Fibroblast of lung (primary cell): Measurements from ENCODE around the gene PPP1R1B. TPM values are rescaled to one million over a fixed set of nuclear protein-coding genes. Genes with fewer than 3 reads are reported as not detected.

Source experiments
- DNase-seq, 2 donors: peaks; one replicate each; pipeline versions ENCODE4 v3.0.0 to v3.0.0-alpha.2; 2010; ENCODE audit warnings: low read depth in 2 of 2
- H2AFZ ChIP-seq: 2 replicates; pipeline ENCODE4 v1.5.1; 2012; ENCODE audit warnings: low read length, control low read depth, inconsistent platforms
- H3K27ac ChIP-seq: 2 replicates; pipeline ENCODE4 v1.5.1; 2011; ENCODE audit warnings: low read length, control low read depth; ENCODE audit not compliant: insufficient read depth
- H3K27me3 ChIP-seq: 2 replicates; pipeline ENCODE4 v1.5.1; 2011; ENCODE audit warnings: mild to moderate bottlenecking, low read length; ENCODE audit not compliant: control insufficient read depth, insufficient read depth
- H3K36me3 ChIP-seq: 2 replicates; pipeline ENCODE4 v1.5.1; 2011; ENCODE audit warnings: low read length; ENCODE audit not compliant: control insufficient read depth, insufficient read depth
- H3K4me1 ChIP-seq: 2 replicates; pipeline ENCODE4 v1.5.1; 2011; ENCODE audit warnings: low read length; ENCODE audit not compliant: control insufficient read depth, insufficient read depth; ENCODE audit errors: extremely low read depth
- H3K4me2 ChIP-seq: 2 replicates; pipeline ENCODE4 v1.5.1; 2011; ENCODE audit warnings: low read length, control low read depth; ENCODE audit not compliant: insufficient read depth; ENCODE audit errors: extremely low read depth
- H3K4me3 ChIP-seq, 4 experiments: fragments of 200-600 bp in 1 of 4; sonication (generic) in 1 of 4; replicated peaks in 1 of 4; 2 replicates each; pipeline ENCODE4 v1.5.1; 2011 to 2016; ENCODE audit warnings: low read length in 4 of 4, low read depth in 3 of 4, mild to moderate bottlenecking in 3 of 4, control low read depth in 2 of 4, inconsistent platforms in 1 of 4, mixed read lengths in 1 of 4; ENCODE audit not compliant: insufficient read depth in 1 of 4; ENCODE audit errors: control extremely low read depth in 1 of 4
- H3K79me2 ChIP-seq: 2 replicates; pipeline ENCODE4 v1.5.1; 2012; ENCODE audit warnings: mild to moderate bottlenecking, low read length, inconsistent platforms; ENCODE audit not compliant: control insufficient read depth, insufficient read depth
- H3K9ac ChIP-seq: 2 replicates; pipeline ENCODE4 v1.5.1; 2011; ENCODE audit warnings: mild to moderate bottlenecking, low read length, control low read depth; ENCODE audit not compliant: insufficient read depth
- H3K9me3 ChIP-seq: 2 replicates; pipeline ENCODE4 v1.5.1; 2012; ENCODE audit warnings: low read depth, low read length; ENCODE audit not compliant: control insufficient read depth, insufficient read depth
- H4K20me1 ChIP-seq: 2 replicates; pipeline ENCODE4 v1.5.1; 2011; ENCODE audit warnings: low read length; ENCODE audit not compliant: control insufficient read depth, insufficient read depth; ENCODE audit errors: extremely low read depth
- EZH2 ChIP-seq: IDR thresholded peaks from 2 replicates; pipeline ENCODE4 v1.5.1; 2012; ENCODE audit warnings: low read length, control low read depth, mild to moderate bottlenecking; ENCODE audit errors: missing control alignments
- polyA plus RNA-seq, 2 donors: library from polyadenylated mRNA; depleted of rRNA in 1 of 2; stranded (reverse) in 1 of 2; unstranded in 1 of 2; fragments of >200 nt; gene quantifications; 2 replicates each; pipeline ENCODE4 v1.2.1, GENCODE V29; 2011 to 2012; ENCODE audit warnings: missing spikeins in 1 of 2
- total RNA-seq: library from RNA; depleted of rRNA; stranded (reverse); fragments of >200 nt; gene quantifications from 2 replicates; pipeline ENCODE4 v1.2.1, GENCODE V29; 2014
- TF ChIP-seq, protein P1 (sequence below), 2 donors: IDR thresholded peaks in 1 of 2; conservative IDR thresholded peaks in 1 of 2; 1 replicate in 1 of 2; 2 replicates in 1 of 2; pipeline ENCODE4 v1.5.1; 2011 to 2012; ENCODE audit warnings: low read length in 2 of 2, control low read depth in 1 of 2, inconsistent platforms in 1 of 2, low read depth in 1 of 2, mild to moderate bottlenecking in 1 of 2

The PPP1R1B gene
- total and polyA plus RNA-seq, 2 donors (not counting 1 experiment from before 2014, with no cell fraction given): under 0.01 to 0.05 TPM

GRCh38 chr17:39599004-39599664 lies 27.6 kb upstream of the PPP1R1B start:
- DNase-seq: no peak
- peaks cover 85% of the 10 kb centered on the region for H3K27me3 ChIP-seq
- H2AFZ ChIP-seq: no peak overlapping the region
- H3K36me3 ChIP-seq: no peaks in the 10 kb centered on the region
- H3K27ac ChIP-seq: no peak overlapping the region
- no peak overlapping the region for H3K4me3 ChIP-seq
- TF ChIP-seq, protein P1, sequence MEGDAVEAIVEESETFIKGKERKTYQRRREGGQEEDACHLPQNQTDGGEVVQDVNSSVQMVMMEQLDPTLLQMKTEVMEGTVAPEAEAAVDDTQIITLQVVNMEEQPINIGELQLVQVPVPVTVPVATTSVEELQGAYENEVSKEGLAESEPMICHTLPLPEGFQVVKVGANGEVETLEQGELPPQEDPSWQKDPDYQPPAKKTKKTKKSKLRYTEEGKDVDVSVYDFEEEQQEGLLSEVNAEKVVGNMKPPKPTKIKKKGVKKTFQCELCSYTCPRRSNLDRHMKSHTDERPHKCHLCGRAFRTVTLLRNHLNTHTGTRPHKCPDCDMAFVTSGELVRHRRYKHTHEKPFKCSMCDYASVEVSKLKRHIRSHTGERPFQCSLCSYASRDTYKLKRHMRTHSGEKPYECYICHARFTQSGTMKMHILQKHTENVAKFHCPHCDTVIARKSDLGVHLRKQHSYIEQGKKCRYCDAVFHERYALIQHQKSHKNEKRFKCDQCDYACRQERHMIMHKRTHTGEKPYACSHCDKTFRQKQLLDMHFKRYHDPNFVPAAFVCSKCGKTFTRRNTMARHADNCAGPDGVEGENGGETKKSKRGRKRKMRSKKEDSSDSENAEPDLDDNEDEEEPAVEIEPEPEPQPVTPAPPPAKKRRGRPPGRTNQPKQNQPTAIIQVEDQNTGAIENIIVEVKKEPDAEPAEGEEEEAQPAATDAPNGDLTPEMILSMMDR (conservative IDR thresholded peaks at IDR 0.05 in 1 of 2, IDR thresholded peaks at IDR 0.05 in 1 of 2; ENCODE audit: low read depth in 1 of 2, low read length in 2 of 2): no peak
- no peak for TF ChIP-seq EZH2
- H3K9ac ChIP-seq: no peak overlapping the region
- no peak overlapping the region for H3K4me2 ChIP-seq
- no peaks in the 10 kb centered on the region for H3K9me3 ChIP-seq
- no peaks in the 10 kb centered on the region for H3K79me2 ChIP-seq
- H4K20me1 ChIP-seq: no peaks in the 10 kb centered on the region
- H3K4me1 ChIP-seq: no peaks in the 10 kb centered on the region

DNA sequence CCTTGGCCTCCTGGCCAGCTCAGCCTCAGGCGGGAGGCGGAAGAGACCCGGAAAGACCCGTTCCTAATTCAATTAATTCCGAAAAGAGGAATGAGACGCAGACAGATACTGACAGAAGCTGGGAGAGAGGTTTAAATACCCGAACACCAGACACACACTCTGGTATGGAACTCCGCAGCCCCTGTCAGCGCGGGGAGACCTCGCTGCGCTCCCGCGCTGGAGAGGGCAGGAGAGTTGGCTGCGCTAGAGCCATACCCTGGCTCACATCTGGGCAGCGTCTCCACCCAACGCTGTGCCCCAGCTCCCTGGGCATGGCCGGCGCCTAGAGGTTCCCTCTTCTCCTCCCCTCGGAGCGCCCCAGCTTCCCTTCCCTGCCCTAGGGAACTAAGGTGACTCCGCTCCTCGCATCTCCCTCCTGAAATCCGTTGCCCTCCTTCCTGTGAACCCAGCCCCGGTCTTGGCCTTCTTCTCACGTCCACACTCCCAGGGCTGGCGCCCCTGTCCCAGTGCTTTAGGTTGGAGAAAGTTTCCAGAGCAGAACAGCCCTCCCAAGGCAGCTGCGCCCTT lies 27.0 kb upstream of the PPP1R1B start:
- Histone ChIP-seq H3K4me1 (no peaks in the 10 kb centered on the region), H3K36me3 (no peaks in the 10 kb centered on the region), H3K9ac (no peak overlapping the region), H3K79me2 (no peaks in the 10 kb centered on the region), H3K4me2 (no peak overlapping the region), H4K20me1 (no peaks in the 10 kb centered on the region), H3K27ac (no peak overlapping the region), H3K9me3 (no peaks in the 10 kb centered on the region), H3K27me3 (peaks cover 87% of the 10 kb centered on the region), H3K4me3 (no peak overlapping the region), H2AFZ (no peak overlapping the region)
- TF ChIP-seq EZH2: no peak
- TF ChIP-seq, protein P1 (conservative IDR thresholded peaks at IDR 0.05 in 1 of 2, IDR thresholded peaks at IDR 0.05 in 1 of 2; ENCODE audit: low read depth in 1 of 2, low read length in 2 of 2): no peak
- DNase-seq: no peak

DNA sequence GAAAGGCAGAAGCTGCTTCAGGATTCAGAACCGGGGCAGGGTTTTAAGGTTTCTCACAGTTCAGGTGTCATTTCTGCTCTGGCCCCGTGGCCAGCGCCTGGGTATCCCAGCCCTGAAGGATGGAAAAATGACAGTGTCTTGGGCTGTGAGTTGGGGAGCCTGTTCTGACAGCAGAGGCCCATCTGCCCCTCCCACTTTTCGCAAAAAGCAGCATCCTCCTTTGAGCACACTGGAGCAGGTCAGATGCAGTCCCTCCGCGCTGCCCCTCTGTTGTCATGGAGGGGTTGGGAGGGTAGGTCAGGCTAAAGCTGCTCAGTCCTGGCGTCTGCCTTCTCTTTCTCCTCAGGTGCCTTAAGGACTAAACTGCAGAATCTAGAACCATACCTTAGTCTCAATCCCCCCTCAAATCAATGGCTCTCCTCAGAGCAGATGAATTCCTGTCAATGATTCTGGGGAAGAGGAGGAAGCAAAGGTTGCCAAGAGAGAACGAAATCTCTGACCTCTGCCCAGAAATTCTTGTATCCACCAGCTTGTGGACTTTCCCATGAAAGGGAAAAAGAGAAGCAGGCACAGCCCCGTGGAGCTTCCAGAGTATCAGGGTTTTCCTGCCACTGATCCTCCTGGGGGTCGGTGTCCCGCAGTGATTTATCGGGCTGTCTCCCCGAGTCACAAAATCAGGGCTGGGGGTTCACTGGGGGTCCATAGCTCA lies 26.3 kb upstream of the PPP1R1B start:
- Histone ChIP-seq H3K4me2 (no peak overlapping the region), H3K79me2 (no peaks in the 10 kb centered on the region), H4K20me1 (no peaks in the 10 kb centered on the region), H3K9ac (no peak overlapping the region), H3K36me3 (no peaks in the 10 kb centered on the region), H2AFZ (no peak overlapping the region), H3K27me3 (peaks cover 84% of the 10 kb centered on the region), H3K27ac (no peak overlapping the region), H3K4me1 (no peaks in the 10 kb centered on the region), H3K9me3 (no peaks in the 10 kb centered on the region), H3K4me3 (no peak overlapping the region)
- no peak for DNase-seq
- TF ChIP-seq EZH2: no peak
- TF ChIP-seq, protein P1 (conservative IDR thresholded peaks at IDR 0.05 in 1 of 2, IDR thresholded peaks at IDR 0.05 in 1 of 2; ENCODE audit: low read depth in 1 of 2, low read length in 2 of 2): no peak
